Lung (tissue), 12 donors: Measurements from ENCODE around the gene SPINT4. TPM values are rescaled to one million over a fixed set of nuclear protein-coding genes. Genes with fewer than 3 reads are reported as not detected.

Experiments used
- ATAC-seq: fragments of 200-7000 bp; cut with Tn5 transposase; one replicate; pipeline ENCODE4 v1.9.1; 2020; ENCODE audit warnings: moderate number of reproducible peaks; ENCODE audit not compliant: insufficient read depth, low FRiP score
- DNase-seq, 3 donors: peaks; one replicate each; pipeline ENCODE4 v3.0.0-alpha.2; 2013 to 2017
- H3K27ac ChIP-seq, 2 donors: one replicate each; pipeline ENCODE4 v1.5.1; 2013; ENCODE audit warnings: mild to moderate bottlenecking in 2 of 2, moderate library complexity in 2 of 2, control low read depth in 1 of 2, inconsistent platforms in 1 of 2, low read depth in 1 of 2, low read length in 1 of 2
- H3K27me3 ChIP-seq, 3 donors: one replicate each; pipeline ENCODE4 v1.5.1; 2013; ENCODE audit warnings: low read length in 2 of 3; ENCODE audit not compliant: control insufficient read depth in 3 of 3, insufficient read depth in 3 of 3
- H3K36me3 ChIP-seq, 4 donors: one replicate each; pipeline ENCODE4 v1.5.1; 2013; ENCODE audit warnings: low read length in 4 of 4, mild to moderate bottlenecking in 1 of 4, moderate library complexity in 1 of 4; ENCODE audit not compliant: control insufficient read depth in 4 of 4, insufficient read depth in 4 of 4
- H3K4me1 ChIP-seq, 5 donors: one replicate each; pipeline ENCODE4 v1.5.1; 2013; ENCODE audit warnings: low read length in 5 of 5, mild to moderate bottlenecking in 2 of 5, moderate library complexity in 1 of 5; ENCODE audit not compliant: control insufficient read depth in 5 of 5, insufficient read depth in 5 of 5
- H3K4me3 ChIP-seq: one replicate; pipeline ENCODE4 v1.5.1; 2013; ENCODE audit warnings: mild to moderate bottlenecking, control low read depth, moderate library complexity
- H3K9ac ChIP-seq, 2 donors: one replicate each; pipeline ENCODE4 v1.5.1; 2013; ENCODE audit warnings: low read length in 2 of 2, control low read depth in 1 of 2; ENCODE audit not compliant: insufficient read depth in 1 of 2
- H3K9me3 ChIP-seq, 4 donors: one replicate each; pipeline ENCODE4 v1.5.1; 2013; ENCODE audit warnings: low read length in 3 of 4, mild to moderate bottlenecking in 1 of 4, moderate library complexity in 1 of 4; ENCODE audit not compliant: control insufficient read depth in 4 of 4, insufficient read depth in 3 of 4
- CTCF ChIP-seq: IDR thresholded peaks from 2 replicates; pipeline ENCODE4 v1.5.1; 2012; ENCODE audit warnings: mild to moderate bottlenecking; ENCODE audit errors: control extremely low read depth, extremely low read depth
- WGBS, 2 donors: extraction: QIAGEN DNeasy Blood & Tissue Kit; methylation state at CpG; one replicate each; pipeline ENCODE4 v1.1.7; 2013; 5-methylcytosine and 5-hydroxymethylcytosine counted together
- polyA plus RNA-seq, 2 donors: library from polyadenylated mRNA; stranded (reverse); fragments of 200-250 nt; gene quantifications; one replicate each; pipeline ENCODE4 v1.2.1, GENCODE V29; 2013
- total RNA-seq, 2 donors: library from RNA; depleted of rRNA in 1 of 2; stranded (reverse); fragments of >200 nt in 1 of 2; gene quantifications; one replicate each; pipeline ENCODE4 v1.2.1, GENCODE V29; 2014 to 2021
- donor health status: control.
- donor health status: control.
- donor health status: Bipolar disorder and iron deficiency.
- donor health status: healthy.
- donor health status: DM: yes; HTN: yes; CAD: no.

The SPINT4 gene
- total and polyA plus RNA-seq, 4 donors = not detected

- Histone ChIP-seq H3K4me3 (no peak overlapping the region), H3K9me3 (peaks cover 0 to 12% (median 5%) of the 10 kb centered on the region in 4 donors), H3K9ac (no peak overlapping the region), H3K27ac (no peak overlapping the region), H3K36me3 (no peaks in the 10 kb centered on the region), H3K27me3 (no peaks in the 10 kb centered on the region), H3K4me1 (no peaks in the 10 kb centered on the region)
- DNase-seq (no peak), ATAC-seq (no peak)
- TF ChIP-seq CTCF = no peak
Observed at GRCh38 chr20:45732199-45732598, 10.1 kb downstream of the SPINT4 start.

- Histone ChIP-seq H3K36me3 (no peaks in the 10 kb centered on the region), H3K27me3 (no peaks in the 10 kb centered on the region), H3K9ac (no peak overlapping the region), H3K9me3 (peaks cover 0 to 12% (median 5%) of the 10 kb centered on the region in 4 donors), H3K27ac (no peak overlapping the region), H3K4me1 (no peaks in the 10 kb centered on the region), H3K4me3 (no peak overlapping the region)
- TF ChIP-seq CTCF = no peak
- no peak for ATAC-seq
- WGBS, 2 donors = 86 to 94% methylated on average over 8 of the region's 8 CpGs
- DNase-seq = no peak
Observed at GRCh38 chr20:45735552-45735951, 13.4 kb downstream of the SPINT4 start.

GRCh38 chr20:45735988-45736387 lies 13.8 kb downstream of the SPINT4 start:
- TF ChIP-seq CTCF = no peak
- ATAC-seq (no peak), DNase-seq (no peak)
- H3K27me3 ChIP-seq = no peaks in the 10 kb centered on the region
- WGBS, 2 donors = 89 to 96% methylated on average over 22 to 23 of the region's 23 CpGs
- H3K27ac ChIP-seq = no peak overlapping the region
- H3K9ac ChIP-seq = no peak overlapping the region
- no peaks in the 10 kb centered on the region for H3K4me1 ChIP-seq
- no peak overlapping the region for H3K4me3 ChIP-seq
- H3K9me3 ChIP-seq = peaks cover 0 to 12% (median 5%) of the 10 kb centered on the region in 4 donors
- H3K36me3 ChIP-seq = no peaks in the 10 kb centered on the region

- H3K27me3 ChIP-seq = no peaks in the 10 kb centered on the region
- no peaks in the 10 kb centered on the region for H3K9me3 ChIP-seq
- DNase-seq (no peak), ATAC-seq (no peak)
- H3K27ac ChIP-seq = no peak overlapping the region
- no peak overlapping the region for H3K4me3 ChIP-seq
- WGBS, 2 donors = 90% methylated on average over 4 of the region's 4 CpGs
- H3K36me3 ChIP-seq = no peaks in the 10 kb centered on the region
- no peak for TF ChIP-seq CTCF
- no peak overlapping the region for H3K9ac ChIP-seq
- H3K4me1 ChIP-seq = no peaks in the 10 kb centered on the region
Observed at GRCh38 chr20:45742596-45742995, 20.4 kb downstream of the SPINT4 start.
